K562 treated with DMSO at 1 percent for 12 hours (cell line): Measurements from ENCODE around the gene IMPDH1. TPM values are rescaled to one million over a fixed set of nuclear protein-coding genes. Genes with fewer than 3 reads are reported as not detected.

ENCODE experiments used
- total RNA-seq: library from RNA; unstranded; fragments of 300-600 nt; gene quantifications from 2 replicates; pipeline ENCODE4 v1.2.3, GENCODE V29; 2022; ENCODE audit not compliant: insufficient read depth

The IMPDH1 gene
- total RNA-seq: 52.5 and 66.4 TPM in 2 replicates

DNA sequence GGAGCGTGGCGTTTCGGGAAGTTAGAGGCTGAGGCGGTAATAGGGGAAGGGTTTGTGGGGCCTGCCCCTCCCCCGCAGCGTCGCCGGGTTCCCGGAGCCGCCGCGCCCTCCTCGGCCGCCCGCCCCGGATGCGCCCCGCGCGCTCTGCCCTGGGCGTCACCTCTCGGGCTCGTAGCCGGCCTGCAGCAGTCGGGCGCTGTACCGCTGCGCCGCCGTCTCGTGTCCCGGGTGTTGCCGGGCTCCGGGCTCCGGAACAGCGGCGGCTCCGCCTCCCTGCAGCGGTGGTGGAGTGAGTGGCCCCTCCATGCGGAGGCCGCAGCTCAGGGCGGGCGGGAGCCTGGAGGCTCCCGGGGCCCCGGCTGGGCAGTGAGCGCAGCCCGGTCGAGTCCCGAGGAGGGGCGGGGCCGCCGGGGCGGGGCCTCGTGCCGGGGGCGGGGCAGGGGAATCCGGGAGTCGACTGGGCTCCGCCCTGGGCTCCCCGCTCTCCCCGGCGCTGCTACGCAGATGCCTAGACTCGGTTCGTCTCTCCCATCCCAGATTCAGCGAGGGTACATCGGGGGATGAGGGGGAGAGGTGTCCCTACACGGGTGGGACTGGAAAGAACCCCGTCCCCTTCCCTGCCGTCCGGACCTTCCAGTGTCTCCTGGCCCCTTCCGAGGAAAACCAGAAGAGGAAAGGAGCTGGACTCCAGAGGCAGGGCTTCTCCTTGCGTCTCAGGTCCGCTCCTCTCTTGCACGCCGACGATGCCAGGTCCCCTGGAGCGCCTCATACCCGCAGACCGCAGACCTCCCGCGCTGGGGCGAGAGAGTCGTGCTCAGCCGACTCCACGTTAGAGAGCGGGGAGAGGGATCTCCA lies at the start of gene IMPDH1:
Gene IMPDH1, minus strand, starts transcription at position 387 of the 855 bp plus-strand sequence. Its CDS starts 81 bp downstream, at position 306.

DNA sequence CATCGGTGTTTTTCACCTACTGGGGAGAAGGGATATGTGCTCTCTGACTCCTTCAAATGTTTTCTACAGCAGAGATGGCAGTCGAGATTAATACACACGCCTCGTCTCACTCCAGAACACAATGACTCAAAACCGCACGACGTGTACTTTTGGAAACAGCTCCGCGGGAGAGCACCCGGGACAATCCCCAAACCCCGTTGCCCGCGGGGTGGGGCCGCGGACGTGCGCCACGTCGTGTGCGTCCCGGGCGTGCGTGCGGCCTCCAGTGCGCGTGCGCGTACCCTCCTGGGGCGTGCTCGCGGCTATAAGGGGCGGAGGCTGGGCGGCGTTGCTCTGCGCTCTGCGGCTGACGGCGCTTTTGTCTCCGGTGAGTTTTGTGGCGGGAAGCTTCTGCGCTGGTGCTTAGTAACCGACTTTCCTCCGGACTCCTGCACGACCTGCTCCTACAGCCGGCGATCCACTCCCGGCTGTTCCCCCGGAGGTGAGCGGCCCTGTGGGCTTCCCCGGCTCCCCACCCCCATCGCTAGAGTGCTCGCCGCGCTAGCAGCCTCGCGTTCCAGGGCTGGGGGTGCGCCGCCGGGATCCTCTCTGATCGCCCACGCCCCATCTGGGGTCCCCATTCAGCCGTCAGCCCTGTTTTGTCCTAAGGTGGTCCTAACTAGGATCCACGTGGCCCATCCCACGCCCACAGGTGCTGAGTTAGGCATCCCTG lies 45.9 kb upstream of the IMPDH1 start, which contains the start of gene HILPDA:
Gene HILPDA, plus strand, starts transcription at position 336 of the 712 bp plus-strand sequence. CDS start 1,391 bp downstream, outside the sequence.

DNA sequence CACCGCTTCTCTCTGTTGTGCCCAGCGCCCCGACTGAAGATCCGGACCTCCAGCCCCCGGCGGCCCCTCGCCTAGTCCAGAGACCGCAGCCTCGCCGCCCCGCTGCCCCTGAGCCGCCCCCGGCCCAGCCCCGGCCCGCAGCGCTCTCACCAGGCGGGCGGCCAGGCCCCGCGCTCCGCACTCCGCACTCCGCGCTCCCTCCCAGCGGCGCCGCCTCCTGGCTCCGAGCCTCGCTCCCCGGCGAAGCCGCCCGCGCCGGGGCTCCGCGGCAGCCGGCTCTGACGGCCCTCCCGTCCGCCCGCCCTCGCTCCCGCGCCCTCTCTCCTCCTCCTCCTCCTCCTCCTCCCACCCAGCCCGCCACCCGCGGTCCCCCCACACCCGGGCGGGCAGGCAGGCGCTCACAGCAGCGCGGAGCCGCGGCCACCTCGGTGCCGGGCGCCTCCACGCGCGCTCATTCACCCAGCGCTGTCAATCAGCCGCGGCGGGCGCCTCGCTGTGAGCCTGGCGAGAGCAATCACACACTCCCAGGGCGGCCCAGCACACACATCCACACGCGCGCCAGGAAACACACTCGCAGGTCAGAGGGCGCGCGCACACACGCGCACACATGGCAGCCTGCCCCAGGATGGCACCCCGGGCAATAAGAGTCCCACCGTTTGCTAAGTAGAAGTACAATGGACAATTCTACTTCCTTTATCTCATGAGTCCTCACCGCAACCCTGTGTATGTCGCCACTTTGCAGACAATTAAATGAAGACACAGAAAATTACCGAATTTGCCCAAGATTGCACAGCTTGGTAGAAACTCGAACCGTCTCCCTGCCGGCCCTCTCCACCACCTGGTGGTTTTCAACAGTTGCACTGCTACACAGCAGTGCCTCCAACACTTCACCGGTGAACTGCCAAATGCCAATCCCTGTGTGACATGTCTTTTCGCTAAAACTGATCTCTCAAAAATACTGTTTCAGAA lies 48.1 kb downstream of the IMPDH1 start, which contains the start of gene PRRT4:
Gene PRRT4, minus strand, starts transcription at position 280 of the 969 bp plus-strand sequence.

DNA sequence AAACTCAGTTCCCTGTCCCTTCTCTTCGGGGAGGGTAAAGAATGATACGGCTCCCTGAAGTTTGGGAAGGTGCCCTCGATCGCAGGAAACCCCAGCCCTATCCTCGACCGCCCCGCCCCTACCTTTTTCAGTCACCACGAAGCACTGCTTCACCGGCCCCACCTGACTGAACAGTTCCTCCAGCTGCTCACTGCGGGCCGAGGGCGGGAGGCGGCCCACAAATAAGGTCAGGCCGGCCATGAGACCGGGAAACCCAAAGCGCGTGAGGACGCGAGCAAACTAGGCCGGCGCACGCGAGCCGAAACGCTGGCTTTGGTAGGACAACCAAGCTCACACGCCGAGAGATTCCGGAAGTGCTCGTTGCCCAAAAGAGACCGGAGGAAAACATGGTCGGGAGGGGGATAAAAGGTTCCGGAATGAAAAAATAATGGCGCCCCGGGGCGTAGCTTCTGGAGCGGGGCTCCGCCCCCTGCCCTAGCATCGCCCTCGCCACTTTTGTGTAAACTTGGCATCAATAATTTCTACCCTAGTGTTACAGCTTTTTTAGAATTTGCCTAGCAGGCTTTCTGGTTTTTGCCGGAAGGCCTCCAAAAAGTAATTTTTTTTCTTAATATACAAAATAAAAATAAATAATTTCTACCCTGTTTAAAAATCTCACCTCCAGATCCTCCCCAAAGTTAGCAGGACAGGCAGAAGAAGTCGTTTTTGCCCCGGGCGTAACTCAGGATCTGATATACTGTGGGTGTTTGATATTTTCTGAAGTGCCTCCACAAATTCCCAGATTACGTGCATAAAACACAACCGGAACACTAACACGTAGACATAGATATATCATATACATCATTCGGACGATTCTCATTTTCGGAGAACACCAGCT lies 66.0 kb downstream of the IMPDH1 start, which contains the start of gene RBM28:
Gene RBM28, minus strand, starts transcription at position 355 of the 877 bp plus-strand sequence. Its CDS starts 115 bp downstream, at position 240.

Other genes starting within 250 kb of the IMPDH1 start
- not detected in 2 replicates for gene LEP, start 168.7 kb downstream of the IMPDH1 start, total RNA-seq
- gene RBM28, start 66.1 kb downstream of the IMPDH1 start, total RNA-seq: 20.2 and 47.6 TPM in 2 replicates
- gene PRRT4, start 48.3 kb downstream of the IMPDH1 start, total RNA-seq: not detected in 2 replicates
- gene HILPDA, start 45.9 kb upstream of the IMPDH1 start, total RNA-seq: 12.5 and 16.5 TPM in 2 replicates
- 11.0 and 34.0 TPM in 2 replicates for gene METTL2B, start 66.8 kb upstream of the IMPDH1 start, total RNA-seq